SK-N-SH (cell line): ENCODE data around the gene DNPH1. TPM values are rescaled to one million over a fixed set of nuclear protein-coding genes. Genes with fewer than 3 reads are reported as not detected.

ENCODE experiments used
- CTCF ChIA-PET: fragments of 300-600, 350-600 bp; formaldehyde crosslinking; extraction: SDS; loops from one replicate; lab custom pipeline; 2021; lab: Yijun Ruan, JAX
- POLR2A ChIA-PET: fragments of 350-600 bp; sonication (Branson Sonifier 250); formaldehyde crosslinking; extraction: SDS; loops from one replicate; lab custom pipeline; 2020; ENCODE audit warnings: antibody characterized with exemption, inconsistent platforms; lab: Yijun Ruan, JAX
- DNase-seq: peaks from one replicate; pipeline ENCODE4 v3.0.0; 2012
- H2AFZ ChIP-seq: fragments of 200-600 bp; sonication (generic); 2 replicates; pipeline ENCODE4 v1.8.1; 2016; ENCODE audit warnings: antibody characterized with exemption, mild to moderate bottlenecking, low read depth
- H3F3A ChIP-seq: fragments of 200-600 bp; sonication (generic); replicated peaks from 2 replicates; pipeline ENCODE3; 2016; ENCODE audit warnings: antibody characterized with exemption, mild to moderate bottlenecking; ENCODE audit not compliant: insufficient read depth
- H3K27ac ChIP-seq, 2 experiments: fragments of 200-500 bp in 1 of 2; fragments of 200-600 bp in 1 of 2; sonication (Bioruptor generic) in 1 of 2; sonication (generic), shearing (Covaris generic) in 1 of 2; 2 replicates each; pipeline versions ENCODE4 v1.5.1 to v1.6.1; 2014 to 2016; ENCODE audit warnings: low read depth in 2 of 2, inconsistent platforms in 1 of 2, low read length in 1 of 2, mild to moderate bottlenecking in 1 of 2, mixed read lengths in 1 of 2
- H3K27me3 ChIP-seq: fragments of 200-600 bp; sonication (generic), shearing (Covaris generic); 2 replicates; pipeline ENCODE4 v1.6.1; 2016; ENCODE audit warnings: mixed run types; ENCODE audit not compliant: insufficient read depth
- H3K36me3 ChIP-seq, 2 experiments: fragments of 200-500 bp in 1 of 2; fragments of 200-600 bp in 1 of 2; sonication (Bioruptor generic) in 1 of 2; sonication (generic) in 1 of 2; replicated peaks in 1 of 2; 2 replicates each; pipeline versions ENCODE3 to v1.5.1; 2014 to 2016; ENCODE audit warnings: low read length in 1 of 2, mild to moderate bottlenecking in 1 of 2; ENCODE audit not compliant: insufficient read depth in 2 of 2, control insufficient read depth in 1 of 2
- H3K4me1 ChIP-seq, 2 experiments: fragments of 200-500 bp in 1 of 2; fragments of 200-600 bp in 1 of 2; sonication (Bioruptor generic) in 1 of 2; sonication (generic), shearing (Covaris generic) in 1 of 2; 2 replicates each; pipeline versions ENCODE4 v1.5.1 to v1.6.1; 2014 to 2016; ENCODE audit warnings: low read depth in 1 of 2, low read length in 1 of 2, mixed run types in 1 of 2; ENCODE audit not compliant: insufficient read depth in 2 of 2, control insufficient read depth in 1 of 2
- H3K4me2 ChIP-seq: fragments of 200-600 bp; sonication (generic), shearing (Covaris generic); 2 replicates; pipeline ENCODE4 v1.6.1; 2017; ENCODE audit warnings: mixed run types
- H3K4me3 ChIP-seq, 2 experiments: fragments of 200-500 bp in 1 of 2; fragments of 200-600 bp in 1 of 2; sonication (Bioruptor generic) in 1 of 2; sonication (generic), shearing (Covaris generic) in 1 of 2; 2 replicates each; pipeline versions ENCODE4 v1.5.1 to v1.8.1; 2014 to 2016; ENCODE audit warnings: low read depth in 2 of 2, inconsistent platforms in 1 of 2, low read length in 1 of 2, mild to moderate bottlenecking in 1 of 2, mixed read lengths in 1 of 2, moderate library complexity in 1 of 2
- H3K79me2 ChIP-seq: fragments of 200-600 bp; sonication (generic); 2 replicates; pipeline ENCODE4 v1.8.1; 2017; ENCODE audit warnings: mild to moderate bottlenecking; ENCODE audit not compliant: insufficient read depth
- H3K9ac ChIP-seq: fragments of 200-600 bp; sonication (generic); 2 replicates; pipeline ENCODE4 v1.6.1; 2017; ENCODE audit warnings: mixed run types
- H3K9me2 ChIP-seq: fragments of 200-600 bp; sonication (generic); 2 replicates; pipeline ENCODE4 v1.6.1; 2017; ENCODE audit warnings: mixed run types
- H3K9me3 ChIP-seq: fragments of 200-600 bp; sonication (generic); 2 replicates; pipeline ENCODE4 v1.6.1; 2017; ENCODE audit warnings: mixed run types, mild to moderate bottlenecking, moderate library complexity
- H4K20me1 ChIP-seq: fragments of 200-600 bp; sonication (generic); 2 replicates; pipeline ENCODE4 v1.6.1; 2017; ENCODE audit warnings: mild to moderate bottlenecking, mixed run types; ENCODE audit not compliant: insufficient read depth
- CHD2 ChIP-seq: fragments of 150-350 bp; IDR thresholded peaks from 2 replicates; pipeline ENCODE4 v1.6.1; 2018; ENCODE audit warnings: low read length; ENCODE audit not compliant: partially characterized antibody
- EP300 ChIP-seq, 2 experiments: IDR thresholded peaks; 2 replicates each; pipeline versions ENCODE4 v1.4.0 to v1.6.1; 2012; ENCODE audit warnings: borderline replicate concordance in 1 of 2, low read depth in 1 of 2, low read length in 1 of 2
- EZH2phosphoT487 ChIP-seq: fragments of 200-600 bp; sonication (generic); IDR thresholded peaks from 2 replicates; pipeline ENCODE4 v1.6.1; 2017; ENCODE audit warnings: low read depth, mixed run types, mild to moderate bottlenecking, antibody characterized with exemption, moderate library complexity, borderline replicate concordance
- FOSL2 ChIP-seq: IDR thresholded peaks from 2 replicates; pipeline ENCODE4 v1.4.0; 2012; ENCODE audit warnings: low read depth, mild to moderate bottlenecking, moderate library complexity, borderline replicate concordance
- JUND ChIP-seq: IDR thresholded peaks from 2 replicates; pipeline ENCODE4 v1.4.0; 2012
- MAX ChIP-seq: IDR thresholded peaks from 2 replicates; pipeline ENCODE4 v1.4.0; 2012; ENCODE audit warnings: low read depth
- MXI1 ChIP-seq: IDR thresholded peaks from 2 replicates; pipeline ENCODE4 v1.6.1; 2012; ENCODE audit warnings: mild to moderate bottlenecking, low read depth, low read length, improper control_type of control experiment
- PBX3 ChIP-seq: IDR thresholded peaks from 2 replicates; pipeline ENCODE4; 2012
- SIN3A ChIP-seq: IDR thresholded peaks from 2 replicates; pipeline ENCODE4 v1.6.1; 2012; ENCODE audit warnings: low read depth, mild to moderate bottlenecking, low read length, moderate library complexity, borderline replicate concordance
- SMC3 ChIP-seq: IDR thresholded peaks from 2 replicates; pipeline ENCODE4 v1.6.1; 2012; ENCODE audit warnings: low read depth, low read length, improper control_type of control experiment
- TEAD4 ChIP-seq: IDR thresholded peaks from 2 replicates; pipeline ENCODE4 v1.4.0; 2012; ENCODE audit warnings: mild to moderate bottlenecking, borderline replicate concordance; ENCODE audit not compliant: insufficient read depth
- WGBS: methylation state at CpG from one replicate; pipeline ENCODE4 v1.1.6; 2017; ENCODE audit warnings: low lambda C conversion rate; 5-methylcytosine and 5-hydroxymethylcytosine counted together
- polyA plus RNA-seq, 3 experiments: library from polyadenylated mRNA; depleted of rRNA; stranded (reverse); fragments of >200 nt; gene quantifications; 2 replicates each; pipeline ENCODE4 v1.2.3, GENCODE V29; 2012

The DNPH1 gene
- polyA plus RNA-seq, 1 of the 3 experiments (the other 2 are of a cell fraction), result 287 TPM

- Histone ChIP-seq H3K27me3 (no peaks in the 10 kb centered on the region), H3F3A (no peaks in the 10 kb centered on the region), H3K79me2 (peaks cover 13% of the 10 kb centered on the region), H3K4me1 (no peaks in the 10 kb centered on the region), H3K9me3 (no peaks in the 10 kb centered on the region), H4K20me1 (no peaks in the 10 kb centered on the region), H3K4me3 (no peak overlapping the region), H2AFZ (no peak overlapping the region), H3K27ac (no peak overlapping the region), H3K9ac (no peak overlapping the region), H3K4me2 (no peak overlapping the region), H3K9me2 (no peaks in the 10 kb centered on the region), H3K36me3 (peaks cover 37 to 43% of the 10 kb centered on the region in 2 experiments)
- no peak for DNase-seq
- ChIA-PET CTCF (no interaction called here), POLR2A (no interaction called here)
- WGBS, result 89% methylated on average over 6 of the region's 6 CpGs
- no peak for TF ChIP-seq PBX3
- no peak for TF ChIP-seq JUND
- TF ChIP-seq MAX, result no peak
- TF ChIP-seq EP300 (IDR thresholded peaks at IDR 0.05; ENCODE audit: borderline replicate concordance in 1 of 2, low read depth in 1 of 2, low read length in 1 of 2), result no peak
- no peak for TF ChIP-seq TEAD4
- TF ChIP-seq SIN3A, result no peak
Observed at GRCh38 chr6:43189776-43190304, 39.4 kb downstream of the DNPH1 start.

GRCh38 chr6:43188426-43188825 lies 40.9 kb downstream of the DNPH1 start:
- Histone ChIP-seq H3K27me3 (no peaks in the 10 kb centered on the region), H3K4me3 (no peak overlapping the region), H3K4me2 (no peak overlapping the region), H3K79me2 (peaks cover 27% of the 10 kb centered on the region), H3K9me3 (no peaks in the 10 kb centered on the region), H3K27ac (no peak overlapping the region), H3F3A (no peaks in the 10 kb centered on the region), H3K36me3 (peaks cover 39 to 51% of the 10 kb centered on the region in 2 experiments), H3K9me2 (no peaks in the 10 kb centered on the region), H3K9ac (no peak overlapping the region), H3K4me1 (peaks cover 0 to 3% of the 10 kb centered on the region in 2 experiments; a peak in 1 of 4 replicates), H2AFZ (no peak overlapping the region), H4K20me1 (no peaks in the 10 kb centered on the region)
- TF ChIP-seq FOSL2, result no peak
- TF ChIP-seq MXI1, result no peak
- TF ChIP-seq EP300 (IDR thresholded peaks at IDR 0.05; ENCODE audit: borderline replicate concordance in 1 of 2, low read depth in 1 of 2, low read length in 1 of 2), result no peak
- no peak for TF ChIP-seq CHD2
- TF ChIP-seq EZH2phosphoT487, result no peak
- TF ChIP-seq SMC3, result no peak
- no peak for TF ChIP-seq TEAD4
- TF ChIP-seq JUND, result no peak
- CTCF ChIA-PET, result no interaction called here
- no peak for DNase-seq
- POLR2A ChIA-PET, result no interaction called here
- 98% methylated on average over 10 of the region's 10 CpGs for WGBS
